ENCODE data around the gene OR51A7. TPM values are rescaled to one million over a fixed set of nuclear protein-coding genes. Genes with fewer than 3 reads are reported as not detected.

Gene OR51A7
- total and polyA plus RNA-seq, 4 donors: not detected

DNA sequence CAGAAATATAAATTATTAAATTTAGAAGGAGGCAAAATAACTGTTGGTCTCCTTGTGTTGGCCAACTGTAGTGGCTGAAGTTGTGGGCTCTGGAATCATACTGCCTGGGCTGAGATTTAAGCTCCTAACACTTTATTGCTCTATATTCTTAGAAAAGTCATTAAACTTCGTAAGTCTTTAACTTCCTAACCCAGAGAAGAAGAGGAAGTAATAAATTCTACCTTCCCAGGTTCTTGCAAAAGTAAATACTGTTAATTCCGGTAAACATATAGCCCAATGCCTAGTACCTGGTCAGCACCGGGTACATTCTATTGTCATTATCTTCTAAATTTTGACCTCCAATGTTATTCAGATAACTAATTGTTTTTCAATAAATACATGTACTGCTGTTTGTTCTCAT is 17.4 kb upstream of the OR51A7 start (continued):
- TF ChIP-seq CTCF (IDR thresholded peaks at IDR 0.05; ENCODE audit: low read depth, low read length, missing input control) (no peak), HNF4G (IDR thresholded peaks at IDR 0.05) (no peak), HNF4A (conservative IDR thresholded peaks at IDR 0.05) (no peak), MAX (IDR thresholded peaks at IDR 0.05) (no peak), SP1 (IDR thresholded peaks at IDR 0.05) (no peak), YY1 (IDR thresholded peaks at IDR 0.05) (no peak)

GRCh38 chr11:4887591-4887990 is 16.0 kb upstream of the OR51A7 start:
- peaks cover 0 to under 1% (median 0%) of the 10 kb centered on the region in 4 donors for H3K27me3 ChIP-seq (ENCODE audit: control insufficient read depth in 4 of 4, insufficient read depth in 4 of 4, low read length in 3 of 4)
- no peak for DNase-seq (ENCODE audit: low spot score)
- H3K4me1 ChIP-seq (ENCODE audit: control insufficient read depth in 4 of 4, insufficient read depth in 4 of 4, low read length in 3 of 4): no peaks in the 10 kb centered on the region
- TF ChIP-seq SP1 (IDR thresholded peaks at IDR 0.05): no peak
- TF ChIP-seq HNF4A (conservative IDR thresholded peaks at IDR 0.05): no peak
- TF ChIP-seq EGR1 (IDR thresholded peaks at IDR 0.05; ENCODE audit: low read depth in 2 of 2): no peak
- TF ChIP-seq MAX (IDR thresholded peaks at IDR 0.05): no peak
- H3K27ac ChIP-seq (ENCODE audit: low read depth in 1 of 2, low read length in 2 of 2): no peak overlapping the region
- 0% methylated on average over 1 of the region's 1 CpG for WGBS
- no peaks in the 10 kb centered on the region for H3K9me3 ChIP-seq (ENCODE audit: control insufficient read depth in 4 of 4, low read length in 3 of 4)
- no peak overlapping the region for H3K9ac ChIP-seq (ENCODE audit: low read depth in 1 of 2, low read length in 2 of 2)
- H3K4me3 ChIP-seq (ENCODE audit: low read depth in 1 of 3, low read length in 3 of 3): no peak overlapping the region
- H3K36me3 ChIP-seq (ENCODE audit: control insufficient read depth in 4 of 4, insufficient read depth in 3 of 4, low read depth in 1 of 4, low read length in 3 of 4): no peaks in the 10 kb centered on the region

DNA sequence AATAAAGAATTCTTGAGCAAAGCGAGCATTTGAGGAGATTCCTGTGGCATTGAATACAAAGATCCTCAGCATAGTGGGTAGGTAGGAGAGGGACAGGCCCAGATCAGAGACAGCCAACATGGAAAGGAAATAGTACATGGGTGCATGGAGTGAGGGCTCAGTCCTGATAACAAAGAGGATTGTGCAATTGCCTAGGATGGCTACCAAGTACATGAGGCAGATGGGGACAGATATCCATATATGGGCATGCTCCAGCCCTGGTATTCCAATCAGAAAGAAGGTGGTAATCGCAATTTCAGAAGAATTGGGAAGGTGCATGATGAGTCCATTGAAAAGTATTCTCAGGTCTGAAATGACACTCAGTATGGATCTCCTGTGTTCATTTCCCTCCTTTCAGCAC is 13.3 kb upstream of the OR51A7 start:
- no peak for DNase-seq (ENCODE audit: low spot score)
- Histone ChIP-seq H3K9ac (ENCODE audit: low read depth in 1 of 2, low read length in 2 of 2) (no peak overlapping the region), H3K4me3 (ENCODE audit: low read depth in 1 of 3, low read length in 3 of 3) (no peak overlapping the region), H3K4me1 (ENCODE audit: control insufficient read depth in 4 of 4, insufficient read depth in 4 of 4, low read length in 3 of 4) (no peaks in the 10 kb centered on the region), H3K9me3 (ENCODE audit: control insufficient read depth in 4 of 4, low read length in 3 of 4) (no peaks in the 10 kb centered on the region), H3K27me3 (ENCODE audit: control insufficient read depth in 4 of 4, insufficient read depth in 4 of 4, low read length in 3 of 4) (no peaks in the 10 kb centered on the region), H3K36me3 (ENCODE audit: control insufficient read depth in 4 of 4, insufficient read depth in 3 of 4, low read depth in 1 of 4, low read length in 3 of 4) (no peaks in the 10 kb centered on the region), H3K27ac (ENCODE audit: low read depth in 1 of 2, low read length in 2 of 2) (no peak overlapping the region)
- no peak for TF ChIP-seq EGR1 (IDR thresholded peaks at IDR 0.05; ENCODE audit: low read depth in 2 of 2)
- no peak for TF ChIP-seq HNF4A (conservative IDR thresholded peaks at IDR 0.05)
- TF ChIP-seq CTCF (IDR thresholded peaks at IDR 0.05; ENCODE audit: low read depth, low read length, missing input control): no peak
- no peak for TF ChIP-seq FOXA1 (IDR thresholded peaks at IDR 0.05)
- TF ChIP-seq GABPA (IDR thresholded peaks at IDR 0.05 in 1 of 2, conservative IDR thresholded peaks at IDR 0.05 in 1 of 2): no peak
- TF ChIP-seq TAF1 (conservative IDR thresholded peaks at IDR 0.05): no peak
- no peak for TF ChIP-seq SP1 (IDR thresholded peaks at IDR 0.05)
- no peak for TF ChIP-seq ATF3 (IDR thresholded peaks at IDR 0.05)
- no peak for TF ChIP-seq REST (IDR thresholded peaks at IDR 0.05)
- 84% methylated on average over 2 of the region's 2 CpGs for WGBS

All from liver (tissue), 9 donors.